SK-N-SH (cell line): ENCODE results near the gene PRKCA. TPM values are rescaled to one million over a fixed set of nuclear protein-coding genes. Genes with fewer than 3 reads are reported as not detected.

Experiments used
- CTCF ChIA-PET: fragments of 300-600, 350-600 bp; formaldehyde crosslinking; extraction: SDS; loops from one replicate; lab custom pipeline; 2021; lab: Yijun Ruan, JAX
- POLR2A ChIA-PET: fragments of 350-600 bp; sonication (Branson Sonifier 250); formaldehyde crosslinking; extraction: SDS; loops from one replicate; lab custom pipeline; 2020; ENCODE audit warnings: antibody characterized with exemption, inconsistent platforms; lab: Yijun Ruan, JAX
- DNase-seq: peaks from one replicate; pipeline ENCODE4 v3.0.0; 2012
- H2AFZ ChIP-seq: fragments of 200-600 bp; sonication (generic); 2 replicates; pipeline ENCODE4 v1.8.1; 2016; ENCODE audit warnings: antibody characterized with exemption, mild to moderate bottlenecking, low read depth
- H3F3A ChIP-seq: fragments of 200-600 bp; sonication (generic); replicated peaks from 2 replicates; pipeline ENCODE3; 2016; ENCODE audit warnings: antibody characterized with exemption, mild to moderate bottlenecking; ENCODE audit not compliant: insufficient read depth
- H3K27ac ChIP-seq, 2 experiments: fragments of 200-500 bp in 1 of 2; fragments of 200-600 bp in 1 of 2; sonication (Bioruptor generic) in 1 of 2; sonication (generic), shearing (Covaris generic) in 1 of 2; 2 replicates each; pipeline versions ENCODE4 v1.5.1 to v1.6.1; 2014 to 2016; ENCODE audit warnings: low read depth in 2 of 2, inconsistent platforms in 1 of 2, low read length in 1 of 2, mild to moderate bottlenecking in 1 of 2, mixed read lengths in 1 of 2
- H3K27me3 ChIP-seq: fragments of 200-600 bp; sonication (generic), shearing (Covaris generic); 2 replicates; pipeline ENCODE4 v1.6.1; 2016; ENCODE audit warnings: mixed run types; ENCODE audit not compliant: insufficient read depth
- H3K36me3 ChIP-seq, 2 experiments: fragments of 200-500 bp in 1 of 2; fragments of 200-600 bp in 1 of 2; sonication (Bioruptor generic) in 1 of 2; sonication (generic) in 1 of 2; replicated peaks in 1 of 2; 2 replicates each; pipeline versions ENCODE3 to v1.5.1; 2014 to 2016; ENCODE audit warnings: low read length in 1 of 2, mild to moderate bottlenecking in 1 of 2; ENCODE audit not compliant: insufficient read depth in 2 of 2, control insufficient read depth in 1 of 2
- H3K4me1 ChIP-seq, 2 experiments: fragments of 200-500 bp in 1 of 2; fragments of 200-600 bp in 1 of 2; sonication (Bioruptor generic) in 1 of 2; sonication (generic), shearing (Covaris generic) in 1 of 2; 2 replicates each; pipeline versions ENCODE4 v1.5.1 to v1.6.1; 2014 to 2016; ENCODE audit warnings: low read depth in 1 of 2, low read length in 1 of 2, mixed run types in 1 of 2; ENCODE audit not compliant: insufficient read depth in 2 of 2, control insufficient read depth in 1 of 2
- H3K4me2 ChIP-seq: fragments of 200-600 bp; sonication (generic), shearing (Covaris generic); 2 replicates; pipeline ENCODE4 v1.6.1; 2017; ENCODE audit warnings: mixed run types
- H3K4me3 ChIP-seq, 2 experiments: fragments of 200-500 bp in 1 of 2; fragments of 200-600 bp in 1 of 2; sonication (Bioruptor generic) in 1 of 2; sonication (generic), shearing (Covaris generic) in 1 of 2; 2 replicates each; pipeline versions ENCODE4 v1.5.1 to v1.8.1; 2014 to 2016; ENCODE audit warnings: low read depth in 2 of 2, inconsistent platforms in 1 of 2, low read length in 1 of 2, mild to moderate bottlenecking in 1 of 2, mixed read lengths in 1 of 2, moderate library complexity in 1 of 2
- H3K79me2 ChIP-seq: fragments of 200-600 bp; sonication (generic); 2 replicates; pipeline ENCODE4 v1.8.1; 2017; ENCODE audit warnings: mild to moderate bottlenecking; ENCODE audit not compliant: insufficient read depth
- H3K9ac ChIP-seq: fragments of 200-600 bp; sonication (generic); 2 replicates; pipeline ENCODE4 v1.6.1; 2017; ENCODE audit warnings: mixed run types
- H3K9me2 ChIP-seq: fragments of 200-600 bp; sonication (generic); 2 replicates; pipeline ENCODE4 v1.6.1; 2017; ENCODE audit warnings: mixed run types
- H3K9me3 ChIP-seq: fragments of 200-600 bp; sonication (generic); 2 replicates; pipeline ENCODE4 v1.6.1; 2017; ENCODE audit warnings: mixed run types, mild to moderate bottlenecking, moderate library complexity
- H4K20me1 ChIP-seq: fragments of 200-600 bp; sonication (generic); 2 replicates; pipeline ENCODE4 v1.6.1; 2017; ENCODE audit warnings: mild to moderate bottlenecking, mixed run types; ENCODE audit not compliant: insufficient read depth
- CHD2 ChIP-seq: fragments of 150-350 bp; IDR thresholded peaks from 2 replicates; pipeline ENCODE4 v1.6.1; 2018; ENCODE audit warnings: low read length; ENCODE audit not compliant: partially characterized antibody
- ELF1 ChIP-seq: IDR thresholded peaks from 2 replicates; pipeline ENCODE4 v1.4.0; 2012
- EP300 ChIP-seq, 2 experiments: IDR thresholded peaks; 2 replicates each; pipeline versions ENCODE4 v1.4.0 to v1.6.1; 2012; ENCODE audit warnings: borderline replicate concordance in 1 of 2, low read depth in 1 of 2, low read length in 1 of 2
- FOXJ3 ChIP-seq: sonication (generic); formaldehyde crosslinking; IDR thresholded peaks from 2 replicates; pipeline ENCODE4 v1.5.1; 2020; ENCODE audit warnings: mild to moderate bottlenecking, missing genetic modification reagents
- GATA2 ChIP-seq: sonication (generic); formaldehyde crosslinking; IDR thresholded peaks from 2 replicates; pipeline ENCODE4 v1.5.0; 2020; ENCODE audit warnings: mild to moderate bottlenecking, missing genetic modification reagents
- RCOR1 ChIP-seq: fragments of 150-350 bp; IDR thresholded peaks from 2 replicates; pipeline ENCODE4 v1.6.1; 2017; ENCODE audit warnings: antibody characterized with exemption, low read length
- TCF12 ChIP-seq: IDR thresholded peaks from 2 replicates; pipeline ENCODE4 v1.4.0; 2012
- TEAD4 ChIP-seq: IDR thresholded peaks from 2 replicates; pipeline ENCODE4 v1.4.0; 2012; ENCODE audit warnings: mild to moderate bottlenecking, borderline replicate concordance; ENCODE audit not compliant: insufficient read depth
- YY1 ChIP-seq: IDR thresholded peaks from 2 replicates; pipeline ENCODE4 v1.4.0; 2012; ENCODE audit warnings: low read depth, mild to moderate bottlenecking
- WGBS: methylation state at CpG from one replicate; pipeline ENCODE4 v1.1.6; 2017; ENCODE audit warnings: low lambda C conversion rate; 5-methylcytosine and 5-hydroxymethylcytosine counted together
- polyA plus RNA-seq, 3 experiments: library from polyadenylated mRNA; depleted of rRNA; stranded (reverse); fragments of >200 nt; gene quantifications; 2 replicates each; pipeline ENCODE4 v1.2.3, GENCODE V29; 2012
- TF ChIP-seq, protein P1 (sequence below): IDR thresholded peaks from 2 replicates; pipeline ENCODE4; 2012

PRKCA gene
- polyA plus RNA-seq, 1 of the 3 experiments (the other 2 are of a cell fraction): 108 TPM

- WGBS: 82% methylated on average over 8 of the region's 8 CpGs
- Histone ChIP-seq H3F3A (peaks cover 47% of the 10 kb centered on the region), H3K9ac (no peak overlapping the region), H3K27me3 (no peaks in the 10 kb centered on the region), H3K9me3 (no peaks in the 10 kb centered on the region), H3K9me2 (no peaks in the 10 kb centered on the region), H3K4me3 (no peak overlapping the region), H4K20me1 (peaks cover 95% of the 10 kb centered on the region), H3K4me1 (peaks cover 23 to 24% of the 10 kb centered on the region in 2 experiments), H3K79me2 (peaks cover 100% of the 10 kb centered on the region), H3K4me2 (peak overlapping the region; percentile 6; the same call in 1 of the 2 replicates), H3K27ac (peak overlapping the region; percentile 47; a peak in 2 of 4 replicates), H3K36me3 (peaks cover 0 to 56% of the 10 kb centered on the region in 2 experiments), H2AFZ (no peak overlapping the region)
- CTCF ChIA-PET: interaction anchor here (1.1 to 2.0 kb wide), 3 partner anchors 8 to 92 kb away, joined by 3 to 4 read pairs (median 4); no protein-coding TSS in a partner anchor
- POLR2A ChIA-PET: no interaction called here
- no peak for DNase-seq
- TF ChIP-seq, protein P1, sequence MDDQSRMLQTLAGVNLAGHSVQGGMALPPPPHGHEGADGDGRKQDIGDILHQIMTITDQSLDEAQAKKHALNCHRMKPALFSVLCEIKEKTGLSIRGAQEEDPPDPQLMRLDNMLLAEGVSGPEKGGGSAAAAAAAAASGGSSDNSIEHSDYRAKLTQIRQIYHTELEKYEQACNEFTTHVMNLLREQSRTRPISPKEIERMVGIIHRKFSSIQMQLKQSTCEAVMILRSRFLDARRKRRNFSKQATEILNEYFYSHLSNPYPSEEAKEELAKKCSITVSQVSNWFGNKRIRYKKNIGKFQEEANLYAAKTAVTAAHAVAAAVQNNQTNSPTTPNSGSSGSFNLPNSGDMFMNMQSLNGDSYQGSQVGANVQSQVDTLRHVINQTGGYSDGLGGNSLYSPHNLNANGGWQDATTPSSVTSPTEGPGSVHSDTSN: peak; percentile 37; the same call in 1 of the 2 replicates
- TF ChIP-seq YY1: no peak
Measured at GRCh38 chr17:66331038-66331816, 28.8 kb downstream of the PRKCA start.

DNA sequence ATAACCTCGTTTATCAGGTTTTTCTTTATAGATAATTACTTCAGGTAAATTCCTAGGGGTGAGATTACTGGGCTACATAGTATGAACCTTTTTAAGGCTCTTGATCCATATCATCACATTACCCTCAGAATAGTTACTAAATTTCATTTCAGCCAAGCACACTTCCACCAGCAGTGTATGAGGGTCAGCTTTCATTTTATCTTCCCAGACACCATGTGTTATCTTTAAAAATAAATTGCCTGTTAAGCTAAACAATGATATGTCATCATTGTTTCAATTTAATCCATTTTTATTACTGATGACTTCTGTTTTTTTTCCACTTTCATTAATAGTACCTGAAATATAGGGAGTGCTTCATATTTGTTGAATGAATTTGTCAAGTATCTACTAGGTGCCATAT is 33.4 kb downstream of the PRKCA start:
- POLR2A ChIA-PET: no interaction called here
- H3K27ac ChIP-seq: no peak overlapping the region
- H3K9ac ChIP-seq: no peak overlapping the region
- H4K20me1 ChIP-seq: peaks cover 94% of the 10 kb centered on the region
- no peak overlapping the region for H3K4me2 ChIP-seq
- H3K4me3 ChIP-seq: no peak overlapping the region
- H3K9me2 ChIP-seq: no peaks in the 10 kb centered on the region
- peaks cover 8 to 57% of the 10 kb centered on the region in 2 experiments for H3K36me3 ChIP-seq
- no peak overlapping the region for H2AFZ ChIP-seq
- peaks cover 35% of the 10 kb centered on the region for H3F3A ChIP-seq
- TF ChIP-seq FOXJ3 (CRISPR knock-in tag) (0 out of 2 replicates have a peak, but pooled peaks have one; percentile 28), ELF1 (no peak), TEAD4 (no peak), RCOR1 (peak; percentile 94), GATA2 (CRISPR knock-in tag) (peak; percentile 92), EP300 (IDR thresholded peaks at IDR 0.05; ENCODE audit: borderline replicate concordance in 1 of 2, low read depth in 1 of 2, low read length in 1 of 2) (peak in 1 of 2 experiments; percentile 78; a peak in 2 of 4 replicates), CHD2 (peak; percentile 42), TCF12 (0 out of 2 replicates have a peak, but pooled peaks have one; percentile 13)
- TF ChIP-seq, all 33 proteins: peak for 6
- peaks cover 16 to 39% of the 10 kb centered on the region in 2 experiments for H3K4me1 ChIP-seq
- WGBS: 79% methylated on average over 1 of the region's 1 CpG
- CTCF ChIA-PET: interaction anchor here (0.7 to 2.0 kb wide), 5 partner anchors 10 to 32 kb away, joined by 3 to 7 read pairs (median 3); no protein-coding TSS in a partner anchor
- H3K79me2 ChIP-seq: peaks cover 100% of the 10 kb centered on the region
- H3K9me3 ChIP-seq: no peaks in the 10 kb centered on the region
- H3K27me3 ChIP-seq: no peaks in the 10 kb centered on the region
- no peak for DNase-seq
